Measurements from ENCODE around the gene AMZ2. TPM values are rescaled to one million over a fixed set of nuclear protein-coding genes. Genes with fewer than 3 reads are reported as not detected.
"Not testable (repeated sequence)": the region's sequence is repeated elsewhere in the genome, so short reads cannot be mapped to it uniquely, and the experiment has no call there.

Gene AMZ2, protein sequence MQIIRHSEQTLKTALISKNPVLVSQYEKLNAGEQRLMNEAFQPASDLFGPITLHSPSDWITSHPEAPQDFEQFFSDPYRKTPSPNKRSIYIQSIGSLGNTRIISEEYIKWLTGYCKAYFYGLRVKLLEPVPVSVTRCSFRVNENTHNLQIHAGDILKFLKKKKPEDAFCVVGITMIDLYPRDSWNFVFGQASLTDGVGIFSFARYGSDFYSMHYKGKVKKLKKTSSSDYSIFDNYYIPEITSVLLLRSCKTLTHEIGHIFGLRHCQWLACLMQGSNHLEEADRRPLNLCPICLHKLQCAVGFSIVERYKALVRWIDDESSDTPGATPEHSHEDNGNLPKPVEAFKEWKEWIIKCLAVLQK
- 20.2 TPM for total RNA-seq

DNA sequence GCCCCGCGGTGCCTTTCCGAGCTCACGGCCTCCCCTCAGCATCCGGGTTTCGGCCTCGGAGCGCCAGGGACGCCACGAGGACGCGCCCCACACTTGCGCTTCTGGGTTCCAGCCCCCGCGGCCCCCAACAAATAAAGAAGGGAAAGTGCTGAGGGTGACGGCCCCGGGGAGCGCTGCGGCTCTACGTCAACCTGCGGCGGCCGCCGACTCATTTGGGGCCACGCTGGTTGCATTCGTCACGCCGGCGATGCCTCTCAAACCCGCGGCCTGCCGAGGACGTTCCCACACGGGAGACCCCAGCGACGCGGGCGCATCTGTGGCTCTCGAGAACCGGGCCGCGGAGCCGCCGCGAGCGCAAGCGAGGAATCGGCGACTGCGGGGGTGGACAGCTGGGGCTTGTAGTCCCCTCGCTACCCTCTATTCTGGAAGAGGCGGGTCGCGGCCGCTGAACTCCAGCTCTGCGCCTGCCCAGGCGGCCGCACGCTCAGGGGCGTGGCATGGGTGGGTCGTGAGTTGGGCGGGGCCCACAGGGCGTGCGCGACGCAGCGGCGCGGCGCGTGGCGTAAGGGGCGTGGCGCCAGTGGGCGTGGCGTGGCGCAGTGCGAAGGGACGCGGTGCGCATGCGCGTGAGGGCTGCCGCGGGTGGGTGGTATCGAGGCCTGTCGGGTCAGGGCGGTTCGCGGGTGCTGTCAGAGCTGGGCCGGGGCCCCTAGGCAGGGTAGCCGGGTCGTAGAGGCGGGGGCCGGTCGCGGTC lies at the start of gene AMZ2:
TSS of gene AMZ2 (plus strand) at position 599 of the 754 bp plus-strand sequence. CDS start 2,145 bp downstream, outside the sequence.
- DNase-seq (ENCODE audit: low read depth in 2 of 3, low spot score in 2 of 3): peak; percentile 94 to 100 (median 96)

DNA sequence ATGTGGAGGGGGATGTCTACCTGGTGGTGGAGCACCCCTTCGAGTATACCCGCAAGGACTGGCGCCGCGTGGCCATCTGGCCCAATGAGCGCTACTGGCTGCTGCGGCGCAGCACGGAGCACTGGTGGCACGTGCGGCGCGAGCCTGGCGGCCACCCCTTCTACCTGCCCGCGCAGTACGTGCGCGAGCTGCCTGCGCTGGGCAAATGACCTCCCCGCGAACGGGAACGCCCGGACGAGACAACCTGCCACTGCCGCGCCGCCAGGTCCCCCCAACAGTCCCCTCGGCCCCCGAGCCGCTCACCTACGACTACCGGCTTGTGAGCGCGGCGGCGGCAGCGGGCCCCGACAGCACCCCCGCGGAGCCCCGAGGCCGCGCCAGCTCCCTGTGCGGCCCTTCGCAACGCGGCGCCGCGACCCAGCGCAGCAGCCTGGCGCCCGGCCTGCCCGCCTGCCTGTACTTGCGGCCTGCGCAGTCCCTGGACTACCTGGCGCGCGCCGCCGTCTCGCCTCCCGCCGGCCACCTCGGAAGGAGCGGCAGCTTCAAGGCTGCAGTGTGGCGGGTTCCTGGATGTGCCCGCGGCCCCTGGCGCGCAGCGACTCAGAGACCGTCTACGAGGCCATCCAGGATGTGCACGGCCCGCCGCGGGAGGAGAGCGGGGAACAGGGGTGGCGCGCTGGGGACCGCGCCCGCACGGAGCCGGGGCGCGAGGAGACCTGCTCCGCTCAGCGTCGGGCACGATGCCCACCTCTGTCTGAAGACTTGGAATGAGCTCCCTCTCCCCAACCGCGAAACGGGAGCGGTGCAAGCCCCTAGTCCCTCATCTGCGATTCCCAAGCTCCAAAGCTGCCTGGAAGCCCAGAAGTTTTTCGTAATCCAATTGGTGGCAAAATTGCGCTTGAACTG lies 48.7 kb upstream of the AMZ2 start:
- no peak for DNase-seq (ENCODE audit: low read depth in 2 of 3, low spot score in 2 of 3)

DNA sequence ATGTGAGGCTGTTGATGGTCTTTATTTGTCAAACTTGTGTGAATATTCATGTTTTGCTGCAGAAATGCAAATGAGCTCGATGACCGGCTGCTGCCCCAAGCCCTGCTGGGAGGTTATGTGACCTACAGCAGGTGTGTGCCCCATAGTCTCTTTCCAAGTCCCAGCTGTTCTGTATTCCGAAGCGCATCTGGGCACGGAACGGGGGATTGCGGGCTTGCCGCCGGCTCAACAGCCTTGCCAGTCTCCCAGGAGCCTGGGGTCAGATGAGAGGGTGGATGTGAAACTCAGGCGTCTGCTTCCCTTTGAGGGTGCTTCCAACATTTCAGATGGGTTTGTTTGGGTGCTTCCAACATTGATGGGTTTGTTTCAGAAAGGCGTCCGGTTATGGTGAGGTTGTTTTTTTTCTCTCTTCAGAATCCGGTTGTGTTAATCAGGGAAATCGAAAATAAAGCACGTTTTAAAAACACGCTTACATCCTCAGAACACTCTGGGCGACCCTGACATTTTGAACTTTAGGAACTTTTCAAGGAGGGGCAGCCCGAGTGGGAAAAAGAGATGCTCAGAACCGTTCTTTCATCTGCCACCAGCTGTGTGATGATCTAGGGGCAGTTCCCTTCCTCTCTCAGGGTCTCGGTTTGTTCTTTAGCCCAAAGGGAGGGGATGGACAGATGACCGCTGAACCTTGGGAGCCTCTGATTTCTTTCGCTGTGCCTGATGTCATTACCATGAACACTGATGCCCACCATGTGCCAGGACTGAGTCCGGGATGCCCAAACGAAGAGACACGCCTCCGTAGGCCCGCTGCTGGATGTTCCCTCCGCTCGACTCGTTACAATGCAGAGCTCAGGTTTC lies 47.8 kb upstream of the AMZ2 start:
- no peak for DNase-seq (ENCODE audit: low read depth in 2 of 3, low spot score in 2 of 3)

DNA sequence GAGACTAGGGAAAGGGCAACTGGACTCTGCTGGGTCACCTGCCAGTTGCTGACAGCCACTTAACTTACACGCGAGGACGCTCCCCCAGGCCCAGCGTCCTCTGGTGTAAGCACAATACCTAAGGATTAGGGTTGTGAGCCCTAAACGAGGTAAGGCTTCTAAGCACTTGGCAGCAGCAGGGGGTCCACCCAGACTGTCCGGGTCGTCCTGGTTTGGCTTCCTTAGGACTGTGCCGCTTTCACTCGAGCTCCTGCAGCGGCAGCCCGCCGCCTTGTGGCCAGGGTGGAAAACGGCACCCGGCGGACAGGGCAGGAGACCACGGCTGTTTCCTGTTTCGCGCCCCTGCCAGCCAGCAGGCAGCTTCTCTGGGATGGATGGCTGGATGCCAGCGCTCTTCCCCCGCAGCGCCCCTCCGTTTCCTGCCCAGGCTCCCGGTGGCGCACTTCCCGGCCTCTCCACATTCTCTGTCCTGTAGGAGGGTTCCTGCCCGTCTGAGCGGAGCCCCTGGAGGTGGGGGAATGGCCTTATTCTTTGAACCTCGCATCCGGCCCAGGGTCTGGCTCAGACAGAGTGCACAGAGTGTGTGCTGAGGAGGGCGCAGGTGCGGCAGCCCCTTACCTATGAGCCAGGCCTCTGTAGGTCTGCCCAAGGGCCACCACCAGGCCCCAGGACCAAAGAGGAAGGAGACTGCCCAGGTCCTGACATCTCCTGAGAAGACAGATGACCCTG lies 47.0 kb upstream of the AMZ2 start:
- peak in 1 of 3 donors; percentile 76 for DNase-seq (ENCODE audit: low read depth in 2 of 3, low spot score in 2 of 3)

DNA sequence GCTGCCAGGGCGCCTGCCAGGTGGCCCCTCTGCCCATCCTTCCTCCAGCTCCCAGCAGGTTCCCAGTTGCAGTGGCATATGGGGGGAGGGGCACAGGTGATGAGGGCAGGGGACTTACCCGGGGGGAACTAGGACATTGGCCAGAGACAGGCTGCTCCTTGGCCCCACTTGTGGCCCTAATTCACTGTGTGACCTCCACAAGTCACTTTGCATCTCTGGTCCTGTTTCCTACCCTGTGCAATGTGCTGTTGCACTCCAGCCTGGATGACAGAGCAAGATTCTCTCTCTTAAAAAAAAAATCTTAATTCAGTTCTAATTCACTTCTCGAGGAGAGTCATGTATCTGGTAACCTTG lies 46.4 kb upstream of the AMZ2 start:
- DNase-seq (ENCODE audit: low read depth in 2 of 3, low spot score in 2 of 3): not testable (repeated sequence)

DNA sequence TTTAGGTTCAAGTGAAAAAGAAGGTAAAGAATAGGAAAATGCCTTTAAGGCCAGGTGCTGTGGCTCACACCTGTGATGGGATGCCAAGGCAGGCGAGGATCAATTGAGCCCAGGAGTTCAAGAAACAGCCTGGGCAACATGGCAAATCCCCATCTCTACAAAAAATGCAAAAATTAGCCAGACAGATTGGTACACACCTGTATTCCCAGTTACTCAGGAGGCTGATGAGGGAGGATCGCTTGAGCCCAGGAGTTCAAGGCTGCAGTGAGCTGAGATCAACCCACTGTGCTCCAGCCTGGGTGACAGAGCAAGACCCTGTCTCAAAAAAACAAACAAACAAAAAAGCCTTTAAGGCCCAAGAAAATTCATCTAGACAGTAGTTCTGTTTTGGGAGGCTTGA lies 45.5 kb upstream of the AMZ2 start:
- not testable (repeated sequence) for DNase-seq (ENCODE audit: low read depth in 2 of 3, low spot score in 2 of 3)

DNA sequence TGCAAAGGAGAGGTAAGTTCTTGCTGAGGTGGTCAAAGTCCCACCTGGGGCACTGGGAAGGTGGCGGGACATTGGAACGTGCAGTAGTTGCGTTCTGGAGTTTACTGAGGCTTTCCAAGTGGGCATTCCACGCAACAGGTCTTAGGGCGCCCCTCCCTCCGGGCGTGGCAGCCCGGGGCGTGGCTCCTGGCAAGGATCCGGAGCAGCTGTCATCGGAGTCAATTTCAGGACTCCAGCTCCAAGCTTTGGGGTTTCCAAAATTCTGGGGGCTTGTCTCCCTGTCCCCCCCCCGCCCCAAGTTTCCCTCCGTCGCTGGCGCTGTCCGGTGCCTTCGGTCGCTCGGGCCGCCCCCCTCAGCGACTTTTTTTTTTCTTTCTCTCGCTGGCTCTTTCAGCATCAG lies 43.1 kb upstream of the AMZ2 start:
- no peak for DNase-seq (ENCODE audit: low read depth in 2 of 3, low spot score in 2 of 3)

DNA sequence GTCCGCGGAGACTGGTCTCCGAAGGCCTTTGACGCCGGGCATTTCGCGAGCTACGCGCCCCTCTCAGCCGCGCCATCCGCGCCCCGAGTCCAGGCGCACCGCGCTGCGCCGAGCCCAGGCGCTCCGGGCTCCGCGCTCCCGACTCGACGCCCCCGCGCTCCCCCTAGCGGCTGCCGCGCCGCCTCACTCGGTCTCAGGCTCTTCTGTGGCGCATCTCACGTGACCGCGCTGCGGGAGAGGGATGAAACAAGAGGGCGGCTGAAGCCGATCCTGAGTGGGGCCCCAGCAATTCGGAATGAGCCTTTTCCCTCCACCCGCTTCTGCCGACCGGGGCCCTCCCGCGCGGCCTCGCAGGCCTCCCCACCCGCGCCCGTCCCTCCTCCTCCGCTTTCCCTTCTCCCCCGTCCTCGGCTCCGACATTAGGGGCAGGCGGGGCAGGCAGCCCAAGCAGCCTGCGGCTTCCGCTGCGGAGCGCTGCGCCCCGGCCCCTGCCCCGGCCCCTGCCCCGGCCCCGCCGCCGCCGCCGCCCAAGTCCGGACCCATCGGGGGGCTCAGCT lies 42.5 kb upstream of the AMZ2 start:
- peak; percentile 90 to 92 (median 91) for DNase-seq (ENCODE audit: low read depth in 2 of 3, low spot score in 2 of 3)

DNA sequence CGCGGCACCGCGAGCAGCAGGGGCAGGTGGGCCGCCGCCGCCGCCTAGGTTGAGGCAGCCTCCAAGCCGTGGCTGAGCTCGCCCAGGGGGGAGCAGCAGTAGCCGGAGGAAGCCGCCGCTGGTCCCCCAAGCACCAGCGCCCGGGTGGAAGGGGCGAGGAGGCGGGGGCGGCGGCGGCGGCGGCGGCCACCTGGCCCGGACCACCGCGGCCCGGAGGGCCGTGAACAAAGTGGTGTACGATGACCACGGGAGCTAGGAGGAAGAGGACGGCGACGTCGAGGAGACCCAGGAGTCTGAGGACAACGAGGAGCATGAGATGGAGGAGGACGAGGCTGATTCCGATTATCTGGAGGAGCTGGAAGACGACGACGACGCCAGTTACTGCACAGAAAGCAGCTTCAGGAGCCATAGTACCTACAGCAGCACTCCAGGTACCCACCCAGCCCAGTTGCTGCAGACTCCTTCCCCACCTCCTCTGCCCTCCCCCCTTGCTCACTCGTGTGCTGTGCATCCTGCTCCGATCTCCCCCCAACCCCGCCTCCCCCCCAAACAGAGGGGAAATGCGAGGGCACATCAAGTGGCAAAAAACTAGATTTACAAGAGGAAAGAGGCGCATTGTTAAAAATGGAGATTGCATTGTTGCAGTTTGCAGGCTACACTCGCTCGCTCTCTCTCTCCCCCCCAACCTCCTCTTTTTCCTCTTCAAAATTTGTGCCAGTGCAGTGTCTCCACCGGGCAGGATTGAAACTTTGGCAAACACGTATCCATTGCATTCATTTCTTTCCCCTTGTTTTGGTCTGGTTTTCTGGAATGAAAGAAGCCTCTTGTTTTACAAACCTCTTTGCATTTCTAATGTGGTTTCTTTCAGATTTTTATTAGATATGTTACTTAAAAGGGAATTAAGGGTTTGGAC lies 41.8 kb upstream of the AMZ2 start:
- no peak for DNase-seq (ENCODE audit: low read depth in 2 of 3, low spot score in 2 of 3)

DNA sequence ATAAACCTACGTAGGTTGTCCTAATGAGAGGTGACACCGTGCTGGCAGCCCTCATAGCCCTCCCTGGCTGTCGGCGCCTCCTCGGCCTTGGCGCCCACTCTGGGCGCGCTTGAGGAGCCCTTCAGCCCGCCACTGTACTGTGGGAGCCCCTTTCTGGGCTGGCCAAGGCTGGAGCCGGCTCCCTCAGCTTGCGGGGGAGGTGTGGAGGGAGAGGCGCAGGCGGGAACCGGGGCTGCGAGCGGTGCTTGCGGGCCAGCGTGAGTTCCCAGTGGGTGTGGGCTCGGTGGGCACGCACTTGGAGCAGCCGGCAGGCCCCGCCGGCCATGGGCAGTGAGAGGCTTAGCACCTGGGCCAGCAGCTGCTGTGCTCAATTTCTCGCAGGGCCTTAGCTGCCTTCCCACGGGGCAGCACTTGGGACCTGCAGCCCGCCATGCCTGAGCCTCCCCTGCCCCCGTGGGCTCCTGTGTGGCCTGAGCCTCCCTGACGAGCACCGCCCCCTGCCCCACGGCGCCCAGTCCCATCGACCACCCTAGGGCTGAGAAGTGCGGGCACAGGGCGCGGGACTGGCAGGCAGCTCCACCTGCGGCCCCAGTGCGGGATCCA lies 40.1 kb upstream of the AMZ2 start:
- no peak for DNase-seq (ENCODE audit: low read depth in 2 of 3, low spot score in 2 of 3)

DNA sequence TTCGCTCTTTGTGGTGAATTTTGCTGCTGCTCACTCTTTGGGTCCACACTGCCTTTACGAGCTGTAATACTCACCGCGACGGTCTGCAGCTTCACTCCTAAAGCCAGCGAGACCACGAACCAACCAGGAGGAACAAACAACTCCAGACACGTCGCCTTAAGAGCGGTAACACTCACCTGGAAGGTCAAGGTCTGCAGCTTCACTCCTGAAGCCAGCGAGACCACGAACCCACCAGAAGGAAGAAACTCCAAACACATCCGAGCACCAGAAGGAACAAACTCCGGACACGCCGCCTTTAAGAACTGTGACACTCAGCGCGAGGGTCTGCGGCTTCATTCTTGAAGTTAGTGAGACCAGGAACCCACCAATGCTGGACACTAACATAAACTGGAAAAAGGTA lies 39.2 kb upstream of the AMZ2 start:
- DNase-seq (ENCODE audit: low read depth in 2 of 3, low spot score in 2 of 3): not testable (repeated sequence)

DNA sequence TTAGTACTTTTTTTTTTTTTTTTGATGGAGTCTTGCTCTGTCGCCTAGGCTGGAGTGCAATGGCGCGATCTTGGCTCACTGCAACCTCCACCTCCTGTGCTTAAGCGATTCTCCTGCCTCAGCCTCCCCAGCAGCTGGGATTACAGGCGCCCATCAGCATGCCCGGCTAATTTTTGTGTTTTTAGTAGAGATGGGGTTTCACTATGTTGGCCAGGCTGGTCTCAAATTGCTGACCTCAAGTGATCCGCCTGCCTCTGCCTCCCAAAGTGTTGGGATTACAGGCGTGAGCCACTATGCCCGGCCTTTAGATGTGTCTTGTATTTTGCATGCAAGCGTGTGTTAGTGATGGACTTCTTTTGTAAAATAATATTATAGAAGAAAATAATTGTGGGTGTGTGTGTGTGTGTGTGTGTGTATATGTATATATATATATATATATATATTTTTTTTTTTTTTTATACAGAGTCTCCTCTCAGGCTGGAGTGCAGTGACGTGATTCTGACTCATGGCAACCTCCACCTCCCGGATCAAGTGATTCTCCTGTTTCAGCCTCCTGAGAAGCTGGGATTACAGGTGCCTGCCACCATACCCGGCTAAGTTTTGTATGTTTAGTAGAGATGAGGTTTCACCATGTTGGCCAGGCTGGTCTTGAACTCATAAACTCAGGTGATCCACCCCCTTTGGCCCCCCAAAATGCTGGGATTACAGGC lies 38.5 kb upstream of the AMZ2 start:
- DNase-seq (ENCODE audit: low read depth in 2 of 3, low spot score in 2 of 3): not testable (repeated sequence)

DNA sequence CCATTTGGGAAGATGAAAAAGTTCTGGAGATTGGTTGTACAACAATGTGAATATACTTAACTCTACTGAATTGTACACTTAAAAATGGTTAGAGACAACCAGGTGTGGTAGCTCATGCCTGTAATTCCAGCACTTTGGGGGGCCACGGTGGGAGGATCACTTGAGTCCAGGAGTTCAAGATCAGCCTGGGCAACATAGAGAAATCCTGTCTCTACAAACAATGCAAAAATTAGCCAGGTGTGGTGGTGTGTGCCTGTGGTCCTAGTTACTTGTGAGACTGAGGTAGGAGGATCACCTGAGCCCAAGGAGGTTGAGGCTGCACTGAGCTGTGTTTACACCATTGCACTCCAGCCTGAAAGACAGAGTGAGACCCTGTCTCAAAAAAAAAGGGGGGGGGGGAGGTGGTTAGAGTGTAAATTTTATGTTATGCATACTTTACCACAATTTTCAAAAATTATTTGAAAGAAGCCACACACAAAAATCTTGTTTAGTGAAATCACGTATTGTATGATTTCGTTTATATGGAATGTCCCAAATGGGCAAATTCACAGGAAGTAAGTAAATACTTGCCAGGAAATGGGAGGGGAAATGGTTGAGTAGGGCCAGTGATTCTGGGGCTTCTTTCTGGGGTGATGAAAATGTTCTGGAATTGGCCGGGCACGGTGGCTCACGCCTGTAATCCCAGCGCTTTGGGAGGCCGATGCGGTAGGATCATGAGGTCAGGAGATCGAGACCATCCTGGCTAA lies 37.1 kb upstream of the AMZ2 start:
- no peak for DNase-seq (ENCODE audit: low read depth in 2 of 3, low spot score in 2 of 3)

DNA sequence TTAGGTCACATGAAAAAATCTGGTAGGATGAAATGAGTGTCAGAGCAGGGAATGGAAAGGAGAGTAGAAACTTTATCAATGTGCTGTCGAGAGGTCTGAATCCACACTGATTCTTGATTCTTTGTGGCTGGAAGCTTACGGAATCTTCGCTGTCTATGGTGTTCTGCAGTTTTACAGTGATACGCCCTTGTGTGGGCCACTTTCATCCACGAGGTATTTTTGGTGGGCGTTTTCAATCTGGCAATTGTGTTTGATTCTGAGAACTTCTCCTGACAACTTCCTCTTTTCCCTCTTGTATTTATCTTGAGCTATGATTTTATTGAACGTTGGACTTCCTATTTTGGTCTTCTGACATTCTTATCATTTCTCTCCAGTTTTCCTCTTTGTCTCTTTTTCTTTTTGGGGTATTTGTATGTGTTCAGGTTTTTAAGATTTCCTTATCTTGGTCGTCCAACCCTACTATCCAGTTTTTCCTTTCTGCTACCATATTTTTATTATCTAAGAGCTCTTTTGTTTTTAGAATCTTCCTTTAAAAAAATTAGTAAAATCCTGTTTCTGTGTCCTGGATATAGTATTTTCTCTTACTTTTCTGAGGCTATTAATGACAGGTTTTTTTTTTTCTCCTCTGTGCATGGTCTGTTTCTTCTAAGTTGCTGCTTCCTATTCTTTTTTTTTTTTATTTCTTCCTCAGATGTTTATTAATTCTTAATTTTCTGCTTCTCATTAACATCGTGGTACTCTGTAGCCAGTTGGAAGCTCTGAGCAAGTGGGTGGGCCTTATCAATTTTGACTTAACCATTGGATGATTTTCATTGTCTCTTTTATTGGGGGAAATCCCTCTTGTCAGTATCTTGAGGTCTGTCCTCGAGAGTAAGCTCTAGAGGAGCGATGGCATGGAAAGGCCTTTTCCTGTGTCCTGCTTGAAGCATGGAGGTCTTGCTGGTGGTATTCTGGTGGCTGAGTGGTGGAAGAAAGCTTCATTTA lies 34.1 kb upstream of the AMZ2 start:
- peak in 1 of 3 donors; percentile 76 for DNase-seq (ENCODE audit: low read depth in 2 of 3, low spot score in 2 of 3)

DNA sequence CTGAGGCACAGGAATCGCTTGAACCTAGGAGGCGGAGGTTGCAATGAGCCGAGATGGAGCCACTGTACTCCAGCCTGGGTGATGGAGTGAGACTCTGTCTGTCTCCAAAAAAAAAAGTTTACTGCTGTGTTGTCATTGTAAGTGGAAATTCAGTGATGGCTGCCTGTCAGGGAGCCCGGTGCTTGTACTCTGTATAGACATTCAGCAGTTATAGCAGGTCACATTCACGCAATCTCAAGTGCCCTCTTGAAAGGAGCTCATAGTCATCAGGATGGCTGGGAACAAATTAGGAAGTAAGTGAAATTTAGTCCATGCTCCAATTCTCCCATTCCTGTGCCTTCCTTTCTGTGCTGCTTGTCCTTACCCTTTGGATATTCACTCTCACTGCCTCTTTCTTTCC lies 32.4 kb upstream of the AMZ2 start:
- not testable (repeated sequence) for DNase-seq (ENCODE audit: low read depth in 2 of 3, low spot score in 2 of 3)

Measured in hematopoietic multipotent progenitor cell (in vitro differentiated cells).